HepG2 (cell line): Measurements from ENCODE around the gene PGLYRP4. TPM values are rescaled to one million over a fixed set of nuclear protein-coding genes. Genes with fewer than 3 reads are reported as not detected.

Experiments used
- ATAC-seq: fragments of 200-7000 bp; cut with Tn5 transposase; 3 replicates; pipeline ENCODE4 v1.9.1; 2020; ENCODE audit warnings: mild to moderate bottlenecking, moderate library complexity
- BruUV-seq: library from RNA; stranded (reverse); fragments of 400-500 nt; replicated peaks from 2 replicates; lab custom pipeline; 2021; lab: Mats Ljungman, UMichigan
- CTCF ChIA-PET: fragments of 300-600 bp; formaldehyde crosslinking; extraction: SDS; loops from one replicate; lab custom pipeline; 2021; ENCODE audit warnings: low total read pairs, inconsistent platforms, low intra/inter-chr PET ratio; lab: Yijun Ruan, JAX
- POLR2A ChIA-PET: fragments of 350-600 bp; sonication (Branson Sonifier 250); formaldehyde crosslinking; loops from one replicate; lab custom pipeline; 2020; ENCODE audit warnings: antibody characterized with exemption, inconsistent platforms; lab: Yijun Ruan, JAX
- DNase-seq: peaks from one replicate; pipeline ENCODE4 v3.0.0-alpha.2; 2015; ENCODE audit warnings: low spot score
- FAIRE-seq: peaks from 3 replicates; lab custom pipeline; 2011; peaks lifted over from hg19 to GRCh38; lab: Jason Lieb, UNC
- H2AFZ ChIP-seq: one replicate; pipeline ENCODE4 v1.6.1; 2011; ENCODE audit warnings: low read length, inconsistent platforms
- H3K27ac ChIP-seq: fragments of 300-600 bp; 3 replicates; pipeline ENCODE4 v1.8.0; 2011; ENCODE audit warnings: mixed run types, mild to moderate bottlenecking, mixed read lengths, low read length, inconsistent platforms; ENCODE audit not compliant: insufficient read depth; ENCODE audit errors: extremely low read length
- H3K27me3 ChIP-seq, 2 experiments: fragments of 200-600 bp in 1 of 2; 2 replicates in 1 of 2; 3 replicates in 1 of 2; pipeline versions ENCODE4 v1.6.0 to v1.8.0; 2011; ENCODE audit warnings: low read length in 2 of 2, mild to moderate bottlenecking in 2 of 2, moderate library complexity in 2 of 2, inconsistent platforms in 1 of 2; ENCODE audit not compliant: insufficient read depth in 2 of 2, control insufficient read depth in 1 of 2
- H3K36me3 ChIP-seq, 2 experiments: fragments of 200-600 bp in 1 of 2; replicated peaks in 1 of 2; 2 replicates in 1 of 2; 3 replicates in 1 of 2; pipeline versions ENCODE4 v1.5.1 to v1.8.0; 2011; ENCODE audit warnings: low read length in 2 of 2, inconsistent platforms in 1 of 2; ENCODE audit not compliant: insufficient read depth in 2 of 2, control insufficient read depth in 1 of 2
- H3K4me1 ChIP-seq: 2 replicates; pipeline ENCODE4 v1.5.1; 2012; ENCODE audit warnings: low read length, inconsistent platforms; ENCODE audit not compliant: insufficient read depth
- H3K4me2 ChIP-seq: 2 replicates; pipeline ENCODE4 v1.6.0; 2011; ENCODE audit warnings: low read depth, low read length, inconsistent platforms
- H3K4me3 ChIP-seq, 3 experiments: fragments of 200-600 bp in 1 of 3; sonication (generic), shearing (Covaris generic) in 1 of 3; replicated peaks in 1 of 3; 2 replicates each; pipeline ENCODE4 v1.5.1; 2011 to 2016; ENCODE audit warnings: low read length in 3 of 3, inconsistent platforms in 2 of 3, low read depth in 2 of 3, mild to moderate bottlenecking in 2 of 3, control low read depth in 1 of 3, mixed read lengths in 1 of 3; ENCODE audit not compliant: insufficient read depth in 1 of 3
- H3K79me2 ChIP-seq: one replicate; pipeline ENCODE4 v1.6.1; 2011; ENCODE audit warnings: low read length, inconsistent platforms; ENCODE audit not compliant: insufficient read depth
- H3K9ac ChIP-seq: 2 replicates; pipeline ENCODE4 v1.6.0; 2011; ENCODE audit warnings: mild to moderate bottlenecking, low read depth, low read length, inconsistent platforms; ENCODE audit not compliant: insufficient read depth
- H3K9me3 ChIP-seq: 2 replicates; pipeline ENCODE4 v1.5.1; 2012; ENCODE audit warnings: mild to moderate bottlenecking, low read length
- H4K20me1 ChIP-seq: 2 replicates; pipeline ENCODE4 v1.6.0; 2011; ENCODE audit warnings: inconsistent platforms, mild to moderate bottlenecking, low read length, moderate library complexity; ENCODE audit not compliant: insufficient read depth
- AGO1 ChIP-seq: fragments of 200-400 bp; formaldehyde crosslinking; IDR thresholded peaks from 2 replicates; pipeline ENCODE4 v1.6.1; 2017; ENCODE audit warnings: mild to moderate bottlenecking, low read depth, low read length, moderate library complexity; ENCODE audit not compliant: poor library complexity, severe bottlenecking
- ATF5 ChIP-seq: sonication (generic); formaldehyde crosslinking; IDR thresholded peaks from 2 replicates; pipeline ENCODE4 v1.4.0; 2020; ENCODE audit warnings: mild to moderate bottlenecking, low read depth, missing genetic modification reagents
- ATM ChIP-seq: fragments of 450-650 bp; IDR thresholded peaks from 2 replicates; pipeline ENCODE4 v1.7.1; 2017; ENCODE audit warnings: mild to moderate bottlenecking, borderline replicate concordance
- BRD4 ChIP-seq: sonication (generic); formaldehyde crosslinking; IDR thresholded peaks from 2 replicates; pipeline ENCODE4 v1.4.0; 2020; ENCODE audit warnings: missing genetic modification reagents
- FOXC1 ChIP-seq: sonication (generic); formaldehyde crosslinking; IDR thresholded peaks from 2 replicates; pipeline ENCODE4 v1.8.0; 2022; ENCODE audit warnings: mild to moderate bottlenecking, missing genetic modification reagents, borderline replicate concordance
- IRF2 ChIP-seq: IDR thresholded peaks from 2 replicates; pipeline ENCODE4 v1.6.1; 2018; ENCODE audit warnings: missing genetic modification reagents, missing compliant biosample characterization
- LBX2 ChIP-seq: sonication (generic); formaldehyde crosslinking; IDR thresholded peaks from 2 replicates; pipeline ENCODE4 v1.5.0; 2020; ENCODE audit warnings: missing genetic modification reagents, mild to moderate bottlenecking, borderline replicate concordance
- NONO ChIP-seq, 2 experiments: fragments of 450-650 bp in 1 of 2; sonication (generic) in 1 of 2; formaldehyde crosslinking in 1 of 2; IDR thresholded peaks in 1 of 2; conservative IDR thresholded peaks in 1 of 2; 2 replicates each; pipeline versions ENCODE4 v1.6.1 to v1.8.0; 2017 to 2022; ENCODE audit warnings: mild to moderate bottlenecking in 1 of 2, missing genetic modification reagents in 1 of 2, moderate library complexity in 1 of 2
- SIN3A ChIP-seq: IDR thresholded peaks from 2 replicates; pipeline ENCODE4 v1.6.1; 2011; ENCODE audit warnings: low read depth, mild to moderate bottlenecking, control low read depth, low read length, borderline replicate concordance
- SSRP1 ChIP-seq: IDR thresholded peaks from 2 replicates; pipeline ENCODE4 v1.6.1; 2016; ENCODE audit warnings: control low read depth
- TEAD3 ChIP-seq: optimal IDR thresholded peaks from 2 replicates; pipeline ENCODE3; 2016; ENCODE audit warnings: borderline replicate concordance
- ZFP36L1 ChIP-seq: sonication (generic); formaldehyde crosslinking; IDR thresholded peaks from 2 replicates; pipeline ENCODE4 v1.8.0; 2022; ENCODE audit warnings: mild to moderate bottlenecking, missing genetic modification reagents, moderate library complexity
- ZNF205 ChIP-seq: IDR thresholded peaks from 2 replicates; pipeline ENCODE4 v1.6.1; 2018; ENCODE audit warnings: missing biosample characterization, missing genetic modification reagents
- ZNF275 ChIP-seq: sonication (generic); formaldehyde crosslinking; IDR thresholded peaks from 2 replicates; pipeline ENCODE4 v1.8.0; 2022; ENCODE audit warnings: missing genetic modification reagents, mild to moderate bottlenecking, inconsistent platforms, borderline replicate concordance
- WGBS: methylation state at CpG from one replicate; pipeline ENCODE4 v1.1.6; 2017; ENCODE audit warnings: low lambda C conversion rate; 5-methylcytosine and 5-hydroxymethylcytosine counted together
- in situ Hi-C: cut with HindIII; loops from 2 replicates; pipeline ENCODE4 v1.10.0; 2017; ENCODE audit warnings: low pct_unique_long_range_greater_than_20kb; ENCODE audit not compliant: extremely low pct_ligation_motif_present
- intact Hi-C: fragments of 100-400 bp; cut with micrococcal nuclease; formaldehyde crosslinking; loops from one replicate; pipeline ENCODE4 v1.10.0; 2022; ENCODE audit not compliant: unreplicated experiment
- polyA plus RNA-seq, 8 experiments: library from polyadenylated mRNA; depleted of rRNA in 3 of 8; stranded (reverse) in 7 of 8; unstranded in 1 of 8; fragments of >200 nt; fragmentation: Illumina TruSeq in 4 of 8; extraction: Trizol in 4 of 8; gene quantifications; 2 replicates each; pipeline versions ENCODE4 v1.2.1 to v1.2.3, GENCODE V29; 2011 to 2016; ENCODE audit warnings: low read depth in 4 of 8, missing spikeins in 1 of 8, mixed read lengths in 1 of 8; ENCODE audit not compliant: insufficient read depth in 1 of 8
- total RNA-seq, 5 experiments: library from RNA; depleted of rRNA; stranded (reverse); fragments of >200 nt; fragmentation: Illumina TruSeq; extraction: Trizol; gene quantifications; 2 replicates each; pipeline ENCODE4 v1.2.3, GENCODE V29; 2016; ENCODE audit warnings: low read depth in 1 of 5
- TF ChIP-seq, protein P1 (sequence below): sonication (generic); formaldehyde crosslinking; conservative IDR thresholded peaks from 2 replicates; pipeline ENCODE4 v1.4.0; 2020; ENCODE audit warnings: mild to moderate bottlenecking, missing genetic modification reagents, moderate library complexity
- TF ChIP-seq, protein P2 (sequence below): sonication (generic); formaldehyde crosslinking; IDR thresholded peaks from 2 replicates; pipeline ENCODE4 v1.5.0; 2020; ENCODE audit warnings: missing genetic modification reagents, mild to moderate bottlenecking, borderline replicate concordance

Gene PGLYRP4
- total and polyA plus RNA-seq, 2 of the 13 experiments (the other 11 are each of a cell fraction or from before 2014, with no cell fraction given), result not detected

DNA sequence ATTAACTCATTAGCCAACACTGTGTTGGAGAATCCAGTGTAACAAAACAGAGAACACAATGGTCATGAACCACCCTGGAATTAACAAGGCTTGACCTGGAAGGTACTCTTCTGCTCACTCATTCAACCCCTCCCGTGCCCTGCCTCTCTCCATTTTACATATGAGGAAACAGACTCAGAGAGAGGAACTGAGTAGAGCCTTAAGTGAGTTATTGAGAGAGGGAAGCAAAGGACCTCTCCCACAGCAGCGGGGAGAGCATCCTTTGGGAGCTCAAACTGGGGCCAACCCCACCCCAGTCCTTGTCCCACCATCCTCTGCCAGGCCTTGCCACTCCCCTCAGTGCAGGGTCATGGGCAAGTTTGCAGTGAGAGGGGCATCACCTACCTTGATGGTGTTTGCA is 25.4 kb upstream of the PGLYRP4 start (continued):
- no peak for TF ChIP-seq SIN3A
- no peak for TF ChIP-seq NONO (IDR thresholded peaks at IDR 0.05)
- no peak for TF ChIP-seq NONO (CRISPR knock-in tag; conservative IDR thresholded peaks at IDR 0.05)
- TF ChIP-seq ZNF275, result no peak

DNA sequence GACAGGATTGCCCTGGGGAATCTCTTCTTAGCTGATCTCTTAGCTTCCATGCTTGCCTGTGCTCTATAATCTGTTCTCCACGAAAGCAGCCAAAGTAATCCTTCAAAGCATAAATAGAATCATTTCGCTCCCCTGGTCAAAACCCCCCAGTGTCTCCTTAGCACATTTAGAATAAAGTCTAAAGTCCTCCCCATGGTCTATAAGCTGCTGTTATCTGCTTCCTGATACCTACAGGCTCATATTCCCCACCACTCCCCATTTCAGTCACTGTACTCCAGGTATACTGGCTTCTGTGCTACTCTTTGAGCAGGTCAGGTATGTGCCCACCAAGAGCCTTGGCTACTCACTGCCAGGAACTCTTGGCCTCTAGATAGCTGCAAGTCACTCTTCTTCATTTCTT is 23.9 kb upstream of the PGLYRP4 start:
- no TSS peak for BruUV-seq
- WGBS, result 2% methylated on average over 2 of the region's 2 CpGs
- no peaks in the 10 kb centered on the region for H3K79me2 ChIP-seq
- H2AFZ ChIP-seq, result no peak overlapping the region
- no peak for FAIRE-seq
- CTCF ChIA-PET, result no interaction called here
- no peaks in the 10 kb centered on the region for H3K9me3 ChIP-seq
- H3K27me3 ChIP-seq, result no peaks in the 10 kb centered on the region; a peak in 1 of 5 replicates
- no peaks in the 10 kb centered on the region for H3K36me3 ChIP-seq
- no peak overlapping the region for H3K27ac ChIP-seq
- no peak overlapping the region for H3K4me2 ChIP-seq
- no peak overlapping the region for H3K4me3 ChIP-seq
- DNase-seq, result no peak
- H4K20me1 ChIP-seq, result no peaks in the 10 kb centered on the region
- intact Hi-C loops (no loop called here), in situ Hi-C loops (no loop called here)
- no peaks in the 10 kb centered on the region for H3K4me1 ChIP-seq
- ATAC-seq, result no peak
- POLR2A ChIA-PET, result no interaction called here
- TF ChIP-seq, protein P1, sequence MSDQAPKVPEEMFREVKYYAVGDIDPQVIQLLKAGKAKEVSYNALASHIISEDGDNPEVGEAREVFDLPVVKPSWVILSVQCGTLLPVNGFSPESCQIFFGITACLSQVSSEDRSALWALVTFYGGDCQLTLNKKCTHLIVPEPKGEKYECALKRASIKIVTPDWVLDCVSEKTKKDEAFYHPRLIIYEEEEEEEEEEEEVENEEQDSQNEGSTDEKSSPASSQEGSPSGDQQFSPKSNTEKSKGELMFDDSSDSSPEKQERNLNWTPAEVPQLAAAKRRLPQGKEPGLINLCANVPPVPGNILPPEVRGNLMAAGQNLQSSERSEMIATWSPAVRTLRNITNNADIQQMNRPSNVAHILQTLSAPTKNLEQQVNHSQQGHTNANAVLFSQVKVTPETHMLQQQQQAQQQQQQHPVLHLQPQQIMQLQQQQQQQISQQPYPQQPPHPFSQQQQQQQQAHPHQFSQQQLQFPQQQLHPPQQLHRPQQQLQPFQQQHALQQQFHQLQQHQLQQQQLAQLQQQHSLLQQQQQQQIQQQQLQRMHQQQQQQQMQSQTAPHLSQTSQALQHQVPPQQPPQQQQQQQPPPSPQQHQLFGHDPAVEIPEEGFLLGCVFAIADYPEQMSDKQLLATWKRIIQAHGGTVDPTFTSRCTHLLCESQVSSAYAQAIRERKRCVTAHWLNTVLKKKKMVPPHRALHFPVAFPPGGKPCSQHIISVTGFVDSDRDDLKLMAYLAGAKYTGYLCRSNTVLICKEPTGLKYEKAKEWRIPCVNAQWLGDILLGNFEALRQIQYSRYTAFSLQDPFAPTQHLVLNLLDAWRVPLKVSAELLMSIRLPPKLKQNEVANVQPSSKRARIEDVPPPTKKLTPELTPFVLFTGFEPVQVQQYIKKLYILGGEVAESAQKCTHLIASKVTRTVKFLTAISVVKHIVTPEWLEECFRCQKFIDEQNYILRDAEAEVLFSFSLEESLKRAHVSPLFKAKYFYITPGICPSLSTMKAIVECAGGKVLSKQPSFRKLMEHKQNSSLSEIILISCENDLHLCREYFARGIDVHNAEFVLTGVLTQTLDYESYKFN (CRISPR knock-in tag), result no peak
- TF ChIP-seq AGO1 (no peak), ATF5 (CRISPR knock-in tag) (no peak), ZNF205 (CRISPR knock-in tag) (no peak), ZFP36L1 (CRISPR knock-in tag) (no peak), TEAD3 (no peak), BRD4 (no peak), SSRP1 (no peak), FOXC1 (CRISPR knock-in tag) (no peak), IRF2 (CRISPR knock-in tag) (no peak), ATM (no peak), LBX2 (CRISPR knock-in tag) (no peak)
- TF ChIP-seq, protein P2, sequence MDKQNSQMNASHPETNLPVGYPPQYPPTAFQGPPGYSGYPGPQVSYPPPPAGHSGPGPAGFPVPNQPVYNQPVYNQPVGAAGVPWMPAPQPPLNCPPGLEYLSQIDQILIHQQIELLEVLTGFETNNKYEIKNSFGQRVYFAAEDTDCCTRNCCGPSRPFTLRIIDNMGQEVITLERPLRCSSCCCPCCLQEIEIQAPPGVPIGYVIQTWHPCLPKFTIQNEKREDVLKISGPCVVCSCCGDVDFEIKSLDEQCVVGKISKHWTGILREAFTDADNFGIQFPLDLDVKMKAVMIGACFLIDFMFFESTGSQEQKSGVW (CRISPR knock-in tag), result no peak
- no peak overlapping the region for H3K9ac ChIP-seq
